ENCODE data around the gene ADAM11.

GRCh38 chr17:44785921-44786320, 27.1 kb downstream of the ADAM11 start:
- TF ChIP-seq EZH2phosphoT487 (IDR thresholded peaks at IDR 0.05; ENCODE audit: insufficient read depth, low read depth) (no peak), EZH2 (IDR thresholded peaks at IDR 0.05; ENCODE audit: insufficient read depth, poor library complexity, severe bottlenecking) (no peak)

All from GM23248 (cell line).